ENCODE data around the gene MIGA1. TPM values are rescaled to one million over a fixed set of nuclear protein-coding genes. Genes with fewer than 3 reads are reported as not detected.
"Not testable (repeated sequence)": the region's sequence is repeated elsewhere in the genome, so short reads cannot be mapped to it uniquely, and the experiment has no call there.

Gene MIGA1
- total RNA-seq, 1 donor from 2014 or later, result 13.0 TPM

GRCh38 chr1:77776007-77776700 lies 3.3 kb upstream of the MIGA1 start:
- Mint-ChIP-seq H3K9me3 (no peaks in the 10 kb centered on the region), H3K36me3 (ENCODE audit: low read depth) (peaks cover 8% of the 10 kb centered on the region), H3K4me1 (peaks cover 20% of the 10 kb centered on the region), H3K4me3 (no peak overlapping the region), H3K27ac (no peak overlapping the region), H3K27me3 (peaks cover 8% of the 10 kb centered on the region)
- DNase-seq (no peak), ATAC-seq (ENCODE audit: low read depth) (no peak)
- intact Hi-C loops (cut with micrococcal nuclease), result loop anchor here (5.0 kb wide), 1 partner anchor 1989 kb away; the partner anchor contains the start of gene RABGGTB
- ChIA-PET CTCF (no interaction called here), POLR2A (interaction anchor here (0.5 to 0.6 kb wide), 2 partner anchors 93 to 102 kb away, joined by 3 read pairs; no protein-coding TSS in a partner anchor)
- no peak for TF ChIP-seq CTCF (IDR thresholded peaks at IDR 0.05)

- intact Hi-C loops (cut with micrococcal nuclease), result no loop called here
- CTCF ChIA-PET, result no interaction called here
- DNase-seq (no peak), ATAC-seq (ENCODE audit: low read depth) (no peak)
- H3K9me3 Mint-ChIP-seq, result peaks cover 6% of the 10 kb centered on the region
- POLR2A ChIA-PET, result no interaction called here
- peaks cover 46% of the 10 kb centered on the region for H3K36me3 Mint-ChIP-seq (ENCODE audit: low read depth)
- no peak for TF ChIP-seq CTCF (IDR thresholded peaks at IDR 0.05)
- H3K4me3 Mint-ChIP-seq, result no peak overlapping the region
- H3K4me1 Mint-ChIP-seq, result peaks cover 28% of the 10 kb centered on the region
- no peaks in the 10 kb centered on the region for H3K27me3 Mint-ChIP-seq
- no peak overlapping the region for H3K27ac Mint-ChIP-seq
Observed at GRCh38 chr1:77781683-77782082, 2.2 kb downstream of the MIGA1 start.

- H3K9me3 Mint-ChIP-seq, result peaks cover 7% of the 10 kb centered on the region
- H3K36me3 Mint-ChIP-seq (ENCODE audit: low read depth), result peaks cover 57% of the 10 kb centered on the region
- H3K4me3 Mint-ChIP-seq, result no peak overlapping the region
- no peak for ATAC-seq (ENCODE audit: low read depth)
- CTCF ChIA-PET, result no interaction called here
- H3K27me3 Mint-ChIP-seq, result no peaks in the 10 kb centered on the region
- H3K4me1 Mint-ChIP-seq, result peaks cover 28% of the 10 kb centered on the region
- no peak for TF ChIP-seq CTCF (IDR thresholded peaks at IDR 0.05)
- POLR2A ChIA-PET, result no interaction called here
- DNase-seq, result no peak
- intact Hi-C loops (cut with micrococcal nuclease), result no loop called here
- H3K27ac Mint-ChIP-seq, result no peak overlapping the region
Observed at GRCh38 chr1:77783141-77783540, 3.7 kb downstream of the MIGA1 start.

GRCh38 chr1:77786093-77786741 lies 6.8 kb downstream of the MIGA1 start:
- ATAC-seq (ENCODE audit: low read depth); H3K27ac Mint-ChIP-seq; intact Hi-C loops (cut with micrococcal nuclease); H3K9me3 Mint-ChIP-seq; POLR2A ChIA-PET; H3K4me1 Mint-ChIP-seq; CTCF ChIA-PET; H3K27me3 Mint-ChIP-seq; DNase-seq; H3K4me3 Mint-ChIP-seq: not testable (repeated sequence)
- peaks cover 67% of the 10 kb centered on the region for H3K36me3 Mint-ChIP-seq (ENCODE audit: low read depth)

GRCh38 chr1:77794550-77794949 lies 15.1 kb downstream of the MIGA1 start:
- Mint-ChIP-seq H3K36me3 (ENCODE audit: low read depth) (peaks cover 57% of the 10 kb centered on the region), H3K4me3 (no peak overlapping the region), H3K9me3 (no peaks in the 10 kb centered on the region), H3K4me1 (peaks cover 7% of the 10 kb centered on the region), H3K27ac (no peak overlapping the region), H3K27me3 (no peaks in the 10 kb centered on the region)
- DNase-seq (no peak), ATAC-seq (ENCODE audit: low read depth) (no peak)
- TF ChIP-seq CTCF (IDR thresholded peaks at IDR 0.05), result no peak
- CTCF ChIA-PET, result no interaction called here
- POLR2A ChIA-PET, result no interaction called here
- intact Hi-C loops (cut with micrococcal nuclease), result no loop called here

All from activated B cell treated with CpG ODN at 0.5 μM for 24 hours (primary cell).